NB4 (cell line): ENCODE results near the gene CD300LD.

Experiments
- CTCF ChIP-seq: IDR thresholded peaks from one replicate; pipeline ENCODE4 v1.5.1; 2012; ENCODE audit warnings: low read depth, low read length
- POLR2A ChIP-seq: IDR thresholded peaks from 2 replicates; pipeline ENCODE4 v1.6.1; 2011; ENCODE audit warnings: mild to moderate bottlenecking; ENCODE audit not compliant: insufficient read length; ENCODE audit errors: extremely low read depth

- TF ChIP-seq CTCF (no peak), POLR2A (no peak)
These were observed 24.7 kb downstream of the CD300LD start, which contains the start of gene CD300H for GRCh38 chr17:74567397-74567796.
